BE2C (cell line): ENCODE measurements around the gene SMAD4.

Source experiments
- DNase-seq: peaks from one replicate; pipeline ENCODE4 v3.0.0-alpha.2; 2020
- H3K27me3 ChIP-seq: fragments of 250-450 bp; sonication (Bioruptor Pico); 2 replicates; pipeline ENCODE4 v1.5.1; 2020; ENCODE audit warnings: mild to moderate bottlenecking
- H3K36me3 ChIP-seq: fragments of 250-450 bp; sonication (Bioruptor Pico); 2 replicates; pipeline ENCODE4 v1.5.1; 2020; ENCODE audit warnings: mild to moderate bottlenecking
- H3K4me1 ChIP-seq: fragments of 250-450 bp; sonication (Bioruptor Pico); 2 replicates; pipeline ENCODE4 v1.5.1; 2020
- H3K4me3 ChIP-seq: 2 replicates; pipeline ENCODE4 v1.5.1; 2011; ENCODE audit warnings: low read depth, low read length
- H3K9me3 ChIP-seq: fragments of 250-450 bp; sonication (Bioruptor Pico); 2 replicates; pipeline ENCODE4 v1.5.1; 2020
- CTCF ChIP-seq: IDR thresholded peaks from 2 replicates; pipeline ENCODE4 v1.5.1; 2012; ENCODE audit warnings: mild to moderate bottlenecking, low read depth, low read length

SMAD4 gene

GRCh38 chr18:51039138-51040112, 9.4 kb downstream of the SMAD4 start:
- Histone ChIP-seq H3K9me3 (no peaks in the 10 kb centered on the region), H3K36me3 (no peaks in the 10 kb centered on the region), H3K27me3 (no peaks in the 10 kb centered on the region), H3K4me3 (no peak overlapping the region), H3K4me1 (no peaks in the 10 kb centered on the region)
- DNase-seq: no peak
- TF ChIP-seq CTCF: no peak

DNA sequence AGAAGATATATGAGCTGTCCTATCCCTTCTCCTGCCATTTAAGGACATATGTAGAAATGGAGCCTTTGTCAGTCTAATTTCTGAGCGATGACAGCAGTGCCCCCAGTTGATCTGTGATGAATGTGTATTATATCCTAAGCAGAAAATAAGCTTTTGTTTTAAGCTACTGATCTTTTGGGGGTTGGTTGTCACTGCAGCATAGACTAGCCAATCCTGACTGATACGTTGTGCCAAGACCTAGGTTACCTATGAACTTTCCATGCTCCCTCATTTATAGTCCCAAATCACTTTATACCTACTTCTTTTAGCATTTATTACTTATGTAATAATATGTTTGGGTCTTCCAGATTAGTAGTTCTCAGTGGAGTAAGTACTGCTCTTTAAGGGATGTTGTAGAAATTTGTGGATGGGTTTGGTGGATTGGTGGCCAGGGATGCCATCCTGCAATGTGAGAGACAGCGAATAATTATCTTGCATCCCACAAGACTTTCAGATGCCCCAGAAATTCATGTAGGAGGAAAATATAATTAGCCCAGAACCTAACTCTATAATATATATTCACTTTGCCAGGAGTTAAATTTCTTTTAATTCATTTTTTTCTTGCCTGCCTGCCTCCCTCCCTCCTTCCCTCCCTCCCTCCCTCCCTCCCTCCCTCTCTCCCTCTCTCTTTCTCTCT, 11.8 kb downstream of the SMAD4 start:
- H3K4me1 ChIP-seq: no peaks in the 10 kb centered on the region
- no peaks in the 10 kb centered on the region for H3K27me3 ChIP-seq
- H3K9me3 ChIP-seq: no peaks in the 10 kb centered on the region
- H3K4me3 ChIP-seq: no peak overlapping the region
- no peak for TF ChIP-seq CTCF
- no peak for DNase-seq
- no peaks in the 10 kb centered on the region for H3K36me3 ChIP-seq

DNA sequence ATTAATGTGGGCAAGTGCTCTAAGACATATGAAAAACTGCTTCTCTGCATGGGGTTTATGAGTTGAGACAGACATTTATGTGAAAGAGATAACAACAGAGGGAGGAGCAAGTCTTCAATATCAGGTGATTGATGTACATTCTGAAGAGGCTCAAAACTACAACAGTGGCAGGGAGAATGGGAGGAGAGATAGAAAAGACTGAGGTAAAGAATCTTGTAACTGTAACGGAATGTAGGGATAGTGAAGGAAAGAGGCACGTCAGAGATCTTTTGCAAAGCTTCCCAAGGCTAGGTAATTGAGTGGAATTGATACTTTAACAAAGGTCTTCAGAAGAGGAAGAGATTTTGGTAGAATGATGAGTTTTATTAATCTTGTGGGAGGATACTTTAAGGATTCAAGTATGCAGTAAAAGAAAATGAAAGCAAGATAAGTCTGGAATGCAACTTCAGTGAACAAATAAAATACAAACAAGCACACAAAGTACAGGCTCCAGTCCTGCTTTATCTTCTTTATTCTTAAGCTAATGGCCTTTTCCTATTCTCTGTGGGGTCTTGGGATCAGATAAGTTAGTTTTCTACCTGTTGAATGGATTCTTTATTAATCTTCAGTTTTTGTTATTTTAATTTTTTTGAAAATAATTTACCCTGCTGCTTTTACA, 15.0 kb downstream of the SMAD4 start:
- Histone ChIP-seq H3K9me3 (no peaks in the 10 kb centered on the region), H3K4me1 (no peaks in the 10 kb centered on the region), H3K4me3 (no peak overlapping the region), H3K36me3 (peaks cover 3% of the 10 kb centered on the region; the same call in 1 of the 2 replicates), H3K27me3 (no peaks in the 10 kb centered on the region)
- no peak for DNase-seq
- TF ChIP-seq CTCF: no peak

DNA sequence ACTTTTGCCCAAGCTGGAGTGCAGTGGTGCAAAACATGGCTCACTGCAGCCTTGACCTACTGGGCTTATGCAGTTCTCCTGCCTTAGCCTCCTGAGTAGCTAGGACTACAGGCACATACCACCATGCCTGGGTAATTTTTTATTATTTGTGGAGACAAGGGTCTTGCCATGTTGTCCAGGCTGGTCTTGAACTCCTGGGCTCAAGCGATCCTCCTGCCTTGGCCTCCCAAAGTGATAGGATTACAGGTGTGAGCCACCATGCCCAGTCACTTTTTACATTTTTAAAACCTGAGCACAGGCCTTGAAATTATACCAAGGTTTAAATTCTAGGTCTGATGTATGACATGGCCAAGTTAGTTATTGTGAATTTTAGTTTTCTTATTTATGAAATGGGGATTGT, 18.2 kb downstream of the SMAD4 start:
- Histone ChIP-seq H3K27me3 (no peaks in the 10 kb centered on the region), H3K9me3 (no peaks in the 10 kb centered on the region), H3K4me3 (no peak overlapping the region), H3K36me3 (peaks cover 3% of the 10 kb centered on the region; the same call in 1 of the 2 replicates), H3K4me1 (no peaks in the 10 kb centered on the region)
- no peak for TF ChIP-seq CTCF
- no peak for DNase-seq

DNA sequence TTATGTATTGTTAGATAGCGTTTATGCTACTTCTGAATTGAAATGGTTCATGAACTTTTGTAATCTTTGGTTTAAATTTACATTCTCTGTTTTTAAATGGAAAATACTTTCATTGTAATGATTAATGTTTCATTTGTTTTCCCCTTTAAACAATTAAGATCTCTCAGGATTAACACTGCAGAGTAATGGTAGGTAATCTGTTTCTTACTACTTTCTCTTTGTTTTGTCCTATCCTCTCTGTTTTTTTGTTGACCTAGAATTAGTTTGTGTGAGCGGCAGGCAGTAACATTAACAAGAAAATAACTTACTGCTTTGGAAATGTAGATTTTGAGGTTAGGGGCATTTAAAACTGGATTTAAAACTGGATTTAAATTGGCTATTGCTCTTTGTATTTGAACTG, 19.1 kb downstream of the SMAD4 start:
- Histone ChIP-seq H3K36me3 (peaks cover 3% of the 10 kb centered on the region; the same call in 1 of the 2 replicates), H3K27me3 (no peaks in the 10 kb centered on the region), H3K9me3 (no peaks in the 10 kb centered on the region), H3K4me1 (no peaks in the 10 kb centered on the region), H3K4me3 (no peak overlapping the region)
- DNase-seq: no peak
- no peak for TF ChIP-seq CTCF
